ENCODE data around the gene HSPA2.
A peak's percentile ranks its signal among the peaks of the same experiment; 100 is the strongest.

The HSPA2 gene

DNA sequence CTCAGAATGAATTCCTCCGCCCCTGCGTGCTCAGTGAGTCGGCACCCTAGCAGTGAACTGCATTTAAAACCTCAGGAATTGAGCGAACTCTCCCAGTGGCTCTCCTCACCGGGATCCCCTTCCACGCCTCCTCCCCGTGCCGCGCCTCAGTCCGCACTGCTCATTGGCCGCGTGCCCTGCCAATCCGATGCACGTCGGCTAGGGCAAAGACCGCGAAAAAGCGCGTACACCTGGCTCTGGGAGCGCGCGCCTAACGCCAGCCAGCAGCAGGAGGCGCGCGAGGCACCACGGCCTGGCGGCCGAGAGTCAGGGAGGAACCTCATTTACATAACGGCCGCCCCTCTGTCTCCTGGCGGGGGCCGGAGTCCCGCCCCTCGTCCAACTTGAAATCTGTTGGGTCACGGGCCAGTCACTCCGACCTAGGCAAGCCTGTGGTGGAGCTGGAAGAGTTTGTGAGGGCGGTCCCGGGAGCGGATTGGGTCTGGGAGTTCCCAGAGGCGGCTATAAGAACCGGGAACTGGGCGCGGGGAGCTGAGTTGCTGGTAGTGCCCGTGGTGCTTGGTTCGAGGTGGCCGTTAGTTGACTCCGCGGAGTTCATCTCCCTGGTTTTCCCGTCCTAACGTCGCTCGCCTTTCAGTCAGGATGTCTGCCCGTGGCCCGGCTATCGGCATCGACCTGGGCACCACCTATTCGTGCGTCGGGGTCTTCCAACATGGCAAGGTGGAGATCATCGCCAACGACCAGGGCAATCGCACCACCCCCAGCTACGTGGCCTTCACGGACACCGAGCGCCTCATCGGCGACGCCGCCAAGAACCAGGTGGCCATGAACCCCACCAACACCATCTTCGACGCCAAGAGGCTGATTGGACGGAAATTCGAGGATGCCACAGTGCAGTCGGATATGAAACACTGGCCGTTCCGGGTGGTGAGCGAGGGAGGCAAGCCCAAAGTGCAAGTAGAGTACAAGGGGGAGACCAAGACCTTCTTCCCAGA, at the start of gene HSPA2:
TSS of gene HSPA2 (plus strand) at position 534 of the 995 bp plus-strand sequence. CDS start at position 643, 109 bp downstream.
- peak; percentile 100 for DNase-seq

DNA sequence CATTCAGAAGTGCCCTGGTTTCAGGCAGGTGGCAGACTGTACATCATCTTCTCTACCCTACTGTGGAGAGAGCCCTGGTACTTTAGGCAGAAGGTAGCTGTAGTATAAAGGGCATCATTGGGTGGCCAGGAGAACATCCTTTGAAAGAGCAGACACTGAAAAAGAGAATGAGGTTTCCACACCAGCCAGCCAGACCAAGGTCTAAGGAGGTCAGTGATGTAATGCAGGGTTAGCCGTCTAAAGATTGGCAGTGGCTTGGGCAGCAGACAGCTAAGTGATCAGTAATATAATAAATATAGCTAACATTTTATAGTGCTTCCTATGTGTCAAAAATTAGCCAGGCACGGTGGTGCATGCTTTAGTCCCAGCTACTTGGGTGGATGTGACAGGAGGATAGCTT, 48.9 kb upstream of the HSPA2 start:
- DNase-seq, result no peak

DNA sequence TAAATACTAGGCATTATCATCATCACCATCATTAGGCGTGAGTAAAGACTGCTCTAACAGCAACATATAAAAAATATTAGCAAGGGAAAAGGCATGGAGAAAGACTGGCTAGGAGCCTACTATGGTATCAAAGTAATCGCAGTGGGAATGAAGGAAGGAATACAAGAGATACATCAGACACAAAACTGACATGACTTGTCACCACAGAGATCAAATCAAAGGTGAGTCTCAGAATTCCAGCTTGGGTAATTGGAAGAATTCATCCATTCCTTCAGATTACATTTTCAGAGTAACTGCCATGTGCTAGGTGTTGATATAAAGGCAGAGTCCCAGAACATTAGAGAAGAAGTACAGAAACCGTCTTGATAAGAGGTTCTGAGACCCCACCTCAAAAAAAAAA, 47.1 kb upstream of the HSPA2 start:
- no peak for DNase-seq

DNA sequence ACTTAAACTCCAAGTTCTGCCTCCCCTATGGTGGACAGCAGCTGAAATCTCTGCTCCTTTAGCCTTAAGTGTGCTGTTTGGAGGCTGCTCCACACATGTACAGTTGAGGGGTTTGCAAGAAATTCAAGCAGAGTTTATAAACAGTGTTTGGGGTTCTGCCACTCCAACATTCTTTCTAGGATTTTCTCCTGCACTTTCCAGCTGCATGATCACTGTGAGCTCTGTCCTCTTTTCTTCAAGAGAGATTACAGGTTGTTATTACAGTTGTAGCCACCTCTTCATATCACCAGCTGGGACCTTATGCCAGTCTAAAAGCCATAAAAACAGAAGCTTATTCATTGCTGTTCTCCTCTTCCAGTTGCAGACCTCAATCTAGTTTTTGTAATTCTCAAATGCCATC, 45.3 kb upstream of the HSPA2 start:
- no peak for DNase-seq

DNA sequence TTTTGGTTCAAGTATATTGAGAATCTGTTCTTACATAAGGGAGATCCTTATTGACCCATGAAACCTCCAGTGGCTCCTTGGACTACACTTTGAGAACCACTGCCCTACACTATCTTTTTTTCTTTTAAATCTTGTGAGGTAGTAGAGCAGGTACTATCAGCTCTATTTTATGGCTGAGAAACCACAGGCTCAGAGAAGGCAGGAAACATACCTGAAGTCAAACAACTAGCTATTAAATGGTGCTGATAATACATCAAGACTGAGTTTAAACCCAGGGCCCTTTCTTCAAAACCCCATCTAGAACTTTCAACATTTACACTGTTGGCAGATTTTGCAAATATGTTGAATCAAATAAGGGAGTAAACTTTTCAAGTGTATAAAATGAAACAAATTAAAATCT, 43.8 kb upstream of the HSPA2 start:
- no peak for DNase-seq

DNA sequence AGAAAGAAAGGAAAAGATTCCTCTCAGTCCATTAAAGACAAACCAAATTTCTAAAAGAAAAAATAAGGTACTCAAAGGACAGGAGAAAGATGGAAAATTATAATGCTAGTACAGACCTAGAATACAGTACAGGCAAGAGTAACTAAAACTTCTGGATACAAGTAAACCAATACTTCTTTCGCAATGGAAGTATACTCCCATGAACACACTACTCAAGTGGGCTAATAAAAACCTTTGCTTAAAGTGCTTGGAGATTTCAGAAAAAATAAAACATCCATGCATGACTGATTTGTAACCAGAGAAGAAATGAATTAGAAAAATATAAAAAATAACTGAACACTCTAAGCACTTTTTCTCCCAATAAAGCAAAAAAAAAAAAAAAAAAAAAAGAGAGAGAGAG, 40.5 kb upstream of the HSPA2 start:
- no peak for DNase-seq

DNA sequence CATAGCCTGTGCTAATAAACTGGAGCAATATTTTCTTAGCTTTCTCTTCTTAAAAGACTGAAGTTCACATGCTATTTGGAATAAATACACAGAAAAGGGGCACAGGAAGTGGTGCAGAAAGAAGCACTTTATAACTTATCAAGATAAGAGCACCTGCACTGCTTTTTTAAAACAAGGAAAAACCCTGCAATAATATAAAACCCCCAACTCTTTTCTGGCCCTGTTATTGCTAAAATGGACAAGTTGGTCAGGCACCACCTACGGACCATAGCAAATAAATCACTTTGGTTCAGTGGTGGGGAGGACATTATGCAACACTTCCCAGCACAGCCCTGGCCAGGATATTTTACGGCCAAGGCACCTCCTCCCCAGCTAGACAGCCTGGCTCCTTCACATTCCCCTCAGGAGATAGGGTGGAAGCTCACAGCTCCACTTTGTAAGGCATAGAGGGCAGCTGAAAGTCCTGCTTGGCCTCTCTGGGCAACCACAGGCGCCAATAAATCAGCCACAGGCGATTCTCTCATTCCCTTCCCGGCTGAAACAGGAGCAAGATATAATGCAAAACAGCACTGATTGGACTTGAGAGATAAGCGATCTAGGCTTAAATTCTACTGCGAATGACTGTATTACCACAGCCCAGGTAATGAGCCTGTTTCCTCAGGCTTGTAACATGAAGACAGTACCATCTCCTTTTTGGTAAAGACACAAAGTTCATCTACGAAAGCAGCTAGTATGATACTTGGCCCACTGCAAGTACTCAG, 39.0 kb upstream of the HSPA2 start:
- DNase-seq, result no peak

DNA sequence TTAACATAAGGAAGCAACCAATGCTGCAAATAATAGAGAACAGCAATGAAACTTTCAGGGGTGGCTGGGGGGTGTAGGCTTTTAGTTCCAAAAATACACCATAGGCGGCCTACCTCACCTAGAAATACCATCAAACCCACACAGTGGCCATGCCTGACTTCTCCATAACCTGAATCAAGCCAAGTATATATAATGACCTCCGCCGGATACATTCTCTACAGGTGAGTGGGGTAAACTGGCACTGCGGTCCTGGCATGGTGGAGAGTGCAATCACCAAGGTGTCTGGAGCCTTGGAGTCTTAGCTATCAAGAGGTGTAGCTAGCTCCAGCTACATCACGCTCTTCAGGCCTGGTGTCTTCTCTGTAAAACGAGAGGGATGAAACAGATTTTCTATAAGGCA, 38.1 kb upstream of the HSPA2 start:
- DNase-seq, result no peak

DNA sequence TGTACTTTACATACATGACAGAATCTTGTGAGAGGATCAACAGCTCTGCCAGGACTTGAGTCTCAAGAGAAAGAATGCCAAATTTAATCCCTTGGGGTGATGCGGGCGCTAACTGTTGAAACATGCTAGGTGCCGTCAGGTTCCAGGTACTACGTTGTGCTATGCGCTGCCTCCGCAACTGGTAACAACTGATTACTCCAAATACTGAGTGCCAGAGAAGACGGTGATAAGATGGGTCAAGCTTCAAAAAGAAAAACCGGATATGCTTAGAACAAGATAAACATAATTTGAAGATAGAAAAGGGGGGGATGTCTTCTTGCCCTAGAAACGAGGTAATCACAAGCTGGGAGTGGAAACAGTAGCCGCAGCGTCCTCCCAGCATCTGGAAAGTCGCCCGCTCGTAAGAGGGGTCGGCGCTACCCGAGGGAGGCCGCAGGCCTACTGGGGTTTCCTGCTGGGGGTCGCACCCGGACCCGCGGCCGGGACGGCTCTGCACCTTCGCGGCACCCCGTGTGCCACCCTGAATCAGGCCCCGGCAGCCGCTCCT, 37.6 kb upstream of the HSPA2 start:
- no peak for DNase-seq

DNA sequence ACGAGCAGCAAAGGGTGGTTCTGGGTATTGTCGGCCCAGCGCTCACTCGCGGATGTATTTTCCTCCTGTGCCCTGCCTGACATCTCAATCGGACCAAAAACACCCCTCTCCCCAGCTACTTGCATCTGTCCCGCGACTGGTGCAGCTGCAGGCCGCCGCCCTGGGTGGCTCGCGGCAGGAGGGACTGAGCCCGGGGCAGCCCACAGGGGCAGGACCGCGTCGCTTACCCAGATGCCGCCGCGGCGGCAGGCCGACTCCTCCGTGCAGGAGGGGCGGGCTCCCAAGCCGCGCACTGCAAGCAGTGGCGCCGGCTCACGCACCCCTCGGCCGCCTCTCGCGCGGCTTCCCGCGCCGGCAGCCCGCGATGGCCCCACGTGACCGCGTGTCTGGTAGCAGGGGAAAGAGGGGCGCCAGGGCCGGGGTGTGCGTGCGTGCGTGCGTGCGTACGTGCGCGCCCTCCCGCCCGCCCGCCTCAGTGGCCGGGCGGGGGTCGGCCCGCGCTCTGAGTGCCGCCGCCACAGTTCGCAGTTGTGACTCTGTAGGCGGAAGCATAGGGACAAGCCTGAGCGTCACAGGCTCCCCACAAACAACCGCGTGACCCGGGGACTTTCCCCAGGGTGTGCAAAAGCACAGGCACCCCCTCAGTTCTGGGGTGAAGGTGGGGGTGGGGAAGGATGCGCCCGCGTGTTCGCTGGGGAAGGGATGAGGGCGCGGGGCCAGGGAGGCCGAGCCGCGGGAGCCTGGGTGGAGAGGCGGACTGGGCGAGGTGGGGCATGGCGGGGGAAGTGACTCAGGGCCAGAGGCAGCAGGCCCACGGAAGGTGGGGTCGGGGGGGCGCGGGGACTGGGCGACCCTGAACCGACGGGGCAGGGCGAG, 36.9 kb upstream of the HSPA2 start, which contains the start of gene ZBTB25:
TSS of gene ZBTB25 (minus strand) at position 405 of the 876 bp plus-strand sequence. CDS start 13,305 bp downstream, outside the sequence.
- DNase-seq, result peak; percentile 95

DNA sequence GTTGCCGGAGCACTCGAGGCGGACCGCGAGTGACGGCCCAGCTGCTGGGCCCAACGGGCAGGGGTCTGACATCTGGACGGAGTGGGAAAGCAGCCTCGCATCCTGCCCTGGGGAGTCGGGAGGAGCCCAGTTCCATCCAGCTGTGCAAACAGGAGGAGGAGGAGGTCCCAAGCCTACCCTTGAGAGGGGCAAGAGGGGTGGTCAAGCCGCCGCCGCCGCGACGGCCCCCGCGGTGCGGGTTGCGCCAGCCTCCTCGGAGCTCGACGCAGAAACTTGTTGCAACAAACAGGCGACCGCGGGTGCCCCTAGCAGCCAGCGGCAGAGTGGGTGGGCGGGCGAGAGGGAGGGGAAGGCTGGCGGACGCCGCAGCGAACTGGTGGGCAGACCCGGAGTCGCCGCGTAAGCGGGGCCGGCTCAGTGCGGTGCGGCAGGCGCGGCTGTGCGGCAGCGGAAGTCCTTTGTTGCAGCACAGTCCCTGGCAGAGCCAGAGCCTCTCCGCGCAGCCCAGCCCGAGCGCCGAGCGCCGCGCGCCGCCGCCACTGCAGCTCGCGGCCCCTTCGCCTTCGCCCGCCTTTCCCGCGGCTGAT, 36.1 kb upstream of the HSPA2 start, which contains the start of gene ZBTB1:
TSS of gene ZBTB1 (plus strand) at position 461 of the 587 bp plus-strand sequence. CDS start 16,735 bp downstream, outside the sequence.
- peak; percentile 92 for DNase-seq

DNA sequence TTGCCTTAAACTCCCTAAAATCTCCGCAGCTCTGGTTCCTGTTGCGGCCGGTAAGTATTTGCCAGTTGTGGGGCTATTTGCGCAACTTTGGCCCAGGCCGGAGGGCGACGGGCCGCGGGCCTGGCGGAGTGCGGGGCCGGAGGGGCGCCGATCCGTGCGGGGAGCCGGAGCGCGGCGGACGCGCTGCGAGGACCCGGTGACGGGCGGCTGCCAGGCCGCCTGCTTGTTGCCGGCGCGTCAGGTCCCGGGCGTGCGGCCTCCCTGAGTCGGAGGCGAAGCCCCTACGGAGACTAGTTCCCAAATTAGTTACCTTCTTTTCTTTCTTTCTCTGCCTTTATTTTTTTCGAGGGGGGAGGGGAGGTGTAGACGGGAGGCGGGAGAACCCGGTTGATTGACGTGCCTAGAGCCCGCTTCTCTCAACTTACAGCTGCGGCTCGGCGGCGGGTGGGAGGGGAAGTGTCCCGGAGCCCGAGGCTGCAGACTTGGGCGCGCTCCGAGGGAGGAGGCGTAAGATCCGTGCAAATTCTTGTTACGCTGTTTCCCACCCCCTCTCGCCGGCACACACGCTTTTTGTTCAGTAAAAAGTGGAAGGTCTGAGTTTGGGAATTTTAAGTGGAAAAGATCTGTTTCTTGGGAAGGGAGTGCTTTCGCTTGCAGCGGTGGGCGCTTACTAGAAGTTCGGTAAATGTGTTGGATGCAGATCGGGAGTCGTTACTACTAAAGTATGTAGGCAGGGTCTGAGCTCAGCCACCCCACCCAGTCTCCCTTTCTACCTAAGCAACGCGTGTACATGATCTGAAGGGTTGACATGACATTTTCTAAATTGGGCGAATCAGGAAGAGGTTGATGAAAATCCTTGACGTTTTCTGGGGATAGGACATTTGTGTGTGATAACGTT, 35.4 kb upstream of the HSPA2 start:
- DNase-seq, result peak; percentile 92

DNA sequence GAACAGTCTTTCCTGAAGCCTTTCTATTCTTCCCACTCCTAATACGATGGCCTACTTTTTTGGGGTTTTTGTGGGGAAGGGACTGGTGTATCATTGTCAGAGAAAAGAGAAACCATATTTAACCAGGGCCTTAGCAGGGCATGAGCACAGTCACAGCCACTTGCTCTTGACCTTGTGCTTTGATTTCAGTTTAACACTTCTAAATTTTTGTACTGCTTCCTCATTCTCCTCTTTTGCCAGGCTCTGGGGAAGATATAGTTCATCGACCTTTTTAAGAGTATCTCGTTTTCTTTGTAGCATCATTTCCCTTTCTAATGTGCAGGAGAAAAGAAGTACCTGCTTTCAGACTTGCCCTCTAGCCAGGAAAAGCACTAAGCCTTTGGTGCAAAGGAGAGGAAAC, 33.8 kb upstream of the HSPA2 start:
- DNase-seq, result peak; percentile 68

DNA sequence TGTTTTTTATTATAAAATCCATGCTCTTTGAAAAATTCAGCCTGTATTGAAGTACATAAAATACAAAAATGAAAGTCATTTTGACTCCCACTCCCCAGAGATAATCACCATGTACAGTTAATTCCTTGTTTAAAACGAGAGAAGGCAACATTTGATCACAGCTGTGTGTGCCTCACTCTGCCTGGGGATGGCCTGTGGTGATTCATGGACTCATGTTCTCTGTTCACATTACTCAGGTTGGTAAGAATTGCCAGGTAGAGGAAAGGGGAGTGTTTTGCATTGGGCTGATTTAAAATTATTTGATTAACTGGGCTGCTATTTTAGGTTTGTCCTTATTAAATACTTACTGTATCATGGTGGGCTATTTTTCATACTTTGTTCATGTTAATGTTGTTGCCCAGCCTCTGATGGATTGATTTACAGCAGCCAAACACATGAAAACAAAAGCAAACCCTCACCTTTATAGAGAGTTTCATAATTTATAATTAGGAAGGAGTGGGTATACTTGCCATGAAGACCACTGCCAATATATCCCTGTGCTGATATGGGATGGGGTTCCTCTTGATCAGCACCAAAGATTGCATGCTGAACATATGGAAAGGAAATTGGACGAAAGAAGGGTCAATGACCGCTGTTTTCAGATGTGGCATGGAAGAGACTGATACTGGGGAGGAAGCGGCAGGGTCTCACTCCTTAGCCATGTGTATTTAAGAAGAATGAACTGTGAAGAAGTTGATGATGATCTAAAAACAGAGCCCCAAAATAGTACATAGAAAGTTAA, 33.0 kb upstream of the HSPA2 start:
- DNase-seq, result no peak

DNA sequence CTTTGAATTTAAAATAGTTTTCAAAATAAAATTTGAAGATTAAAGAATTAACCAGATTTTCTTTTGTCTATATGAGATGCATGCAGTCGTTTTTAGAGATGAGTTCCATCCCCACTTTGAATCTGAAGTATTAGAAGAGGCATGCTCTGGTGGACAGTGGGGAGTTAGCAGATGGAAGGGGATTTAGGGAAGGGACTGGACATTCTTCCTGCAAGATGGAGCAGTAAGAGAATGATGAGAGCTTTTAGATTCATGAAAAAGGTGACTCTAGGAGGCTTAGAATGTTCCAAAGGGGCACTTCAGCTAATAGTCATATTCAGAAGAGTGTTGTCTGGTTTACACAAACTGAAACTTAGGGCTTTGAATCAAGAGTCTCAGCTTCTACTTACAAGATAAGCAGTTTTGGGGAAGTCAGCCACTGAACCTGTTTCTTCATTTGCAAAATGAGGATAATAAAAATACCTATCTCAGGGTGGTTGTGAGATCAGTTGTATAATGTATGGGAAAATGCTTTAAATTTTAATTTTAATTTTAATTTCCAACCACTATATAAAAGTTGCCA, 32.2 kb upstream of the HSPA2 start:
- no peak for DNase-seq

DNA sequence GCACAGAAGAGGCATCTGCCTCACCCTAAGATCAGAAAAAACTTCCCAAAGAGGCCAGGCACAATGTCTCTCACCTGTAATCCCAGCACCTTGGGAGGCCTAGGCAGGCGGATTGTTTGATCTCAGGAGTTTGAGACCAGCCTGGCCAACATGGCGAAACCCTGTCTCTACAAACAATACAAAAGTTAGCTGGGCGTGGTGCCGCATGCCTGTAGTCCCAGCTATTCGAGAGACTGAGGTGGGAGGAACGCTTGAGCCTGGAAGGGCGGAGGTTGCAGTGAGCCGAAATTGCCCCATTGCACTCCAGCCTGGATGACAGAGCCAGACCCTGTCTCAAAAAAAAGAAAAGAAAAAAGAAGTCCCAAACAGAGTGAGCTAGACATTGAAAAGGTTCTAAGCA, 31.5 kb upstream of the HSPA2 start:
- no peak for DNase-seq

DNA sequence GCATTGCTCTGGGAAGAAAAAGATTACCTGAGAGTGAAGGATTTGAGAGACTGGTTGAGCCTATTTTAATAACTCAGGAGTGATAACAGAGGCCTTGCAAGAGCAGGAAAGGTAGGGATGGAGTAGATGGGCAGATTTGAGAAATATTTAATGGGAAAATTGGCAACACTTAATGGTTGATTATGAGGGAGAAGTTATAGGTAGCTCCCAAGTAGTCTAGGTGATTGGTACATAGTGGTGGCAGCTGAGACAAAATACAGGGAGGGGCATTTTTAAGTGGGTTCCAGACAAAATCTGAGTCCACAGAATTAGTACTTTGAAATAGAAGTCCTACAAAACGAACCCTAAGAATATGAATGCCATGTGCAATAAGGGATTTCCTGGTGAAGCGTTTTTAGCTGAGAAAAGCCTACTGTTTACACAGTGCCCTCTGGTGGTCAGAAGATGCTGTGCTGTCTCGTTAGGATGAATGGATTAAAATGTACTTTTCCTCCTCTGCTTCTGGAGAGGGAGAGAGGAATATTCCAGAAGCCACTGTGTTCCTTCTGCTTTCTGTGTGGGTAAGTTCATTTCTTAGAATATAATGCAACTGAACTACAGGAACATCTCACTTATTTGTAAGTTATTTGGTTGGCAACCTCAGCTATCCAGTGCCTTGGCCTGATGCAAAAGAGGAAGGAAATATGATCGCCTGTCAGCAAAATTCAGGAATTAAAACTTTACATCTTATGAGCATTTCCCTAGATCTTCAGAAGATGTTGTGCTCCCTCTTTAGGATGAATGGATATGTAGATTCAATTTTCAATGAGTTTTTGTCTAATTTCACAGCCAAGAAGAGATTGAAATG, 29.5 kb upstream of the HSPA2 start:
- DNase-seq, result peak; percentile 85

DNA sequence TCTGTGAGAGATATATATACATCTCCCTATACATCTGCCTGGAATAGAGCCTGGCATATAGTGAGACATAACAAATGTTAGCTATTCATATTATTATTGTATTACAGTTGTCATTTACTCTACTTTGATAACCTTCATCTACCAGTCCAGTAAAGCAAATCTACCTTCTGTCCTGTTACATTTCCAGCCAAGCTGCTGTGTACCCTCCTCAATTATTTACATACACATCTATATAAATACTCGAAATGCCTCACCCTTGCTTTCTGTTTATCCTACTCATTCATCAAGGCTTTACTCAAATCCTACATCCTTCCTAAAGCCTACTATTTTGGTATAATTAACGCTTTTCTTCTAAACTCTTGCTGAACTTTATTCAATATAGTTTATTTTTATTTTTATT, 27.3 kb upstream of the HSPA2 start:
- no peak for DNase-seq

DNA sequence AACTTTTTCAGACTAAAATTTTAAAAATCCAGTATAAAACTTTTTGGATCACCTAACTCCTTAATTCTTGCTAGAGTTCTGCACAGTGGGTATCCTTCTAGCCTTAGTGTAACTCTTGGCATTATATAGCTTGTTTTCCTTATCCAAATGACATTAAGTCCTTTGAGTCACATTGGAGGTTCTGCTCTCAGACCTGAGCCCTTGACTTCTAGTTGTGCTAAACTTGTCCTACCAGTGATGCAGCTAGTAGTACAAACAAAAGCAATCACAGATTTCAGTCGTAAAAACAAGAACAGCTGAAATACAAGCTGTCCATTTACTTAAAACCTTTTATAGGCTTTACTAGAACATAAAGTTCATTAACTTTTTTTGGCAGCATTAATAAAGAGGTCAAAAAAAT, 25.5 kb upstream of the HSPA2 start:
- DNase-seq, result no peak
